HG03196 (cell line): ENCODE data around the gene C1R.

ENCODE experiments used
- ATAC-seq: cut with Tn5 transposase; IDR thresholded peaks from one replicate; pipeline ENCODE4 v1.9.1; 2021; ENCODE audit not compliant: unreplicated experiment

The C1R gene

DNA sequence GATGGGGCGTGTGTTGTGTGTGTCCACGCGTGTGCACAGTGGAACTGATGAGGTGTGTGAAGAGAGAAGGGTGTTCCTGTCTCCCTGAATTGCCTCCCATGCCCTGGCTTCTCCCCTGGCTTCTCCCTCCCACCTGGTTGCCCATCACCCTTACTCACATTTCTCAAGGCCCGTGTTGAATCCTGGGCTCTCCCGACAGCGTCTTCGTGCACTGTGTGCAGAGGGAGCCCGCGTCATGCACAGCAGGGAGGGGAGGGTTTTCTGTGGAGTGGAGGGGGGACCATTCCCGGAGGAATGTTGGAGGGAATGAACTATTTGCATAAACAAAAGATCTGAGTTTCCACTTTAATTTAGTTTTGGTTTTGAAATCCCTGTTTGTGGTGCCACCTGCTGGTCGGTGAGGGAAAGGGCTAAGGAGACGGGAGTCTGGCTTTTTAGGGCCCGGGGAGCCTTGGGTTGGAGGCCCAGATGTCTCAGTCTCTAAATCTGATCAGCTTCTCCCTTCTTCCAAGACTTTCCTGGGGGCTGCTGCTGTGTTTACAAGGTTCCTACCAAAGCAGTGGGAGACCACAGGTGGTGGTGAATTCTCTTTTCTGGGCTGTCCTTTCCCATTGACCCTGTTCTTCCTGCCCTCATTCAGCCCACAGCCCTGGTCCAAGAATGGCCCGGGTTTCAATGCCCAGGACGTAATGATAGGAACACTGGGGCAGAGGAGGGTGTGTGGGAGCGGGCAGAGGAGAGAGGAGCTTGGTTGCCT lies at the start of gene C1R:
Gene C1R, minus strand, starts transcription at position 217 of the 757 bp plus-strand sequence. Its CDS starts 57 bp downstream, at position 160.
- no peak for ATAC-seq

DNA sequence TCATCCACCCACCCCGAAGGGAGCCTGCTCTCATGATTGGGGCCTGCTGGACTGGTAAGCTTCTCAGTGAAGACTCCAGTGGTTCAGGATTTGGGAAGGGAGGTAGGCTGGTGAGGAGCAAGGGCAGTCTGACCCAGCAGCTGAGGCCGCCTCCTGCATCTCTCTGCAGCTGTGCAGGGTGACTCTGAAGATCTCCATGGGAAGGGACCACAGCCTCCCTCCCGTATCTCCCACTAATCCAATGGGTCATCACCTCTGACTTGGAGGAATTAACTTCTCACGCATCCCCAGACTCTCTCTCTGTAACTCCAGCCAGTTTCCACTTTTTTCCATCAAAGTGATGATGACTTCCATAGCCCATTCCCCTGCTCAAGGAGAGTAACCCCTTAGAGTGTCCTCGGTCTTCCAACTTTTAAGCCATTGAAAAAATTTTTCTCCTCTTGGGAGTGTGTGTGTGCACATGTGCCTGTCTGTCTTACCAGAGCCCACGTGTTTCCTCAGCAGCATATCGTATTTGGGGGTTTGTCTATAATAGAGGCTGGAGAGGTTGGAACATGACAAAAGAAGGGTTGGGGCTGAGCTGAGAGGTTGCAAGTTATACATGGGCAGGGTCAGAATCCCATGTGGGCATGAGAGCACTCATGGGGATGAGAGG lies 49.2 kb upstream of the C1R start:
- no peak for ATAC-seq

DNA sequence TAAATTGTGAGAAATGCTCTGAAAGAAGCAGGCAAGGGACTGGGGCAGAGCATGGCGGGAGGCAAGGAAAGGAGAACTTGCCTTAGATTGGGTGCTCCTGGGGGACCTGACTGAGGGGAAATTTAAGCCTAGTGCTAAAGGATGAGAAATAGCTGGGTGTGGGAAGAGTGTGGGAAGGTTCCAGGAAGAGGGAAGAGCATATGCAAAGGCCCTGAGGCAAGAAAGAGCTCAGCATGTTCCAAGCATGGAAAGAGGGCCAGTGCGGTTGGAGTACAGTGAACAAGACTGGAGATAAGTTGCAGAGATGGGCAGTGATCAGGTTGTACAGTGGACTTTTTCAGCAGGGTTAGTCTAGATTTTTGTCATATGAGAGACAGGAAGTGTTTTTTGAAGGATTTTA lies 47.0 kb upstream of the C1R start:
- ATAC-seq: no peak

DNA sequence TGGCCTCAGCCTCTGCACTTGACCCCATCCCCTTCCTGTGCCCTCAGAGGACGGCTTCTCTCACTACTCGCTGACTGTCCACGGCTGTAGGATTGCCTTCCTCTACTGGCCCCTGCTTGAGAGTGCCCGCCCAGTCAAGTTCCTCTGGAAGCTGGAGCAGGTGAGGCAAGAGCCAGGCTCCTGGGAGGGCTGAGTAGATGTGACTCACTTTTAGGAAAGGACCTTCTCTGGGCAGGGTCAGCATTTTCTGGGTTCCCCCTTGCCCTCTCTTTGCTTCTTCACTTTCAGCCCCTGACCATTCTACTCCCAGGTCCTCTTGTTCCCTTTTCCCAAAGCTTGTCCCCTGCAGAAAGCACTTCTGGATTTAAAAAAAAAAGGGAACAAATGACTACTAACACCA lies 45.7 kb upstream of the C1R start:
- no peak for ATAC-seq

DNA sequence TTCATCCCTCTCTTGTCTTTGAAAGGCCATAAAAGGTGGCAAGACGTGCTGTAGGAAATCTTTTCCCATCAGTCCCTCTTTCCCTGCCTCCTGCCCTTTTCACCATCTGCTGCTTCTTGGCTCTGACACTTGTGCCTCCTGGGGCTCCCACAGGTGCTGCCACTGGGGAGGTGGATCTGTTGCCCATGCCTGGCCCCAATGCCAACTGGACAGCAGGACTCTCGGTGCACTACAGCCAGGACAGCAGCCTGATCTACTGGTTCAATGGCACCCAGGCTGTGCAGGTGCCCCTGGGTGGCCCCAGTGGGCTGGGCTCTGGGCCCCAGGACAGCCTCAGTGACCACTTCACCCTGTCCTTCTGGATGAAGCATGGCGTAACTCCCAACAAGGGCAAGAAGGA lies 44.4 kb upstream of the C1R start:
- no peak for ATAC-seq

DNA sequence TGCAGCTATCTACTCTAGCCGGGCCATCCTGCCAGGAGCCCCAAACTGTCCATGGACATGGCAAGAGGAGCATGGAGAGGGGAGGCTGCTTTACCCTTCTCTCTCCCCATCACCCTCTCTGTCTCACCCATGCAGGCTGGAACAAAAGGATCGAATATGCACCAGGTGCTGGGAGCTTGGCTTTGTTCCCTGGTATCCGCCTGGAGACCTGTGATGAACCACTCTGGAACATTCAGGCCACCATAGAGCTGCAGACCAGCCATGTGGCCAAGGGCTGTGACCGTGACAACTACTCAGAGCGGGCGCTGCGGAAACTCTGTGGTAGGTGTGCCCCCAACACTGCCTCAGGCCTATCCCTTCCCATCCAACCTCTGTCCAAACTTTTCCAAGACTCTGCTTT lies 43.8 kb upstream of the C1R start:
- no peak for ATAC-seq

DNA sequence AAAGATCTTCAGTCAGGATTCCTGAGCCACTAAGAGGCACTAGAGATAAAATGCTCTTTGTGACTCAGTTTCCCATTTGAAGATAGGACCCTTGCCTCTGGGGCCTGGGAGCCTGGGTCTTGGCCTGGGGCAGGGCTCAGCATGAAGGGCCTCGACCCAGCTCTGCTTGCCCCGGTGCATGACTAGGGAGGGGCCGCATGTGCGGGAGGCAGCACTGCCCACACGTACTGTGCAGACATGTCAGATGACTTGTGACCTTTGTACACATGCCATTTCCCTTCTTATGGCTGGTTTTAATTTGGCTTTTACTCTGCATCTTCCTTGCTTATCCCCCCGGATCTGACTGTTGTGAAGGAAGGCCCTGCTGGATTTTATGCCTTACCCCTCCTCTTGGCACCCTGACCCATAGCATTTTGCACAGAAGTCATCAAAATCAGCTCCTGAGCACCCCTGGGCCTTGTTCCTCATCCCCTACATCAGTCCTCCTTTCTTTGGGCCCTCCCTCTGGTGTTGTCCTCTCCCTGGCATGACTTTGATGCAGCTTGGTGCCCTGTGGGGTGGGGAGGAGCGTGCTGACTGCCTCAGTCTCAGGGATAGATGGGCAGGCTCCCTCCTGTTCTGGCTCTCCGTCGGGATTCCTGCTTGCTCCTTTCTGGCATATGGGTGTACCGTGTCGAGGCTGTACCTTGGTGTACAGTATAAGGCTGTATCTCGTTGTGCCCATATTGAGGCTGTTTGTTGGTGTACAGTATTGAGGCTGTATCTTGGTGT lies 42.3 kb upstream of the C1R start:
- no peak for ATAC-seq

DNA sequence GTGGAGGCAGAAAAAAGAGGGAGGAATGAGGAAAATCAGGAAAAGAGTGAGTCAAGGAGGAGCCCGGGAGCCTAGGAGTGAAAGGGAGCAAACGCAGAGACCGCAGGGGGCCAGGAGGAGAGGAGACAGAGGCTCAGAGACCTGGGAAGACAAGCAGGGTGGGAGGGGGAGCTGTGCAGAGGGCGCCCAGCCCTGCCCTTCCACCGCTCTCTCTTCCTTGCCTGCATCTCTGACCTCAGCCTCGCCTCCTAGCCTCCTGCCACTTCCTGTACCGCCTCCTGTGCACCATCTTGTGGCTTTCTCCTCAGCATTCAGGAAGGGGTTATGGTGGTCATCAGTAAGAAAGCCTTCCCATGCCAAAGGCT lies 39.2 kb upstream of the C1R start:
- ATAC-seq: no peak

DNA sequence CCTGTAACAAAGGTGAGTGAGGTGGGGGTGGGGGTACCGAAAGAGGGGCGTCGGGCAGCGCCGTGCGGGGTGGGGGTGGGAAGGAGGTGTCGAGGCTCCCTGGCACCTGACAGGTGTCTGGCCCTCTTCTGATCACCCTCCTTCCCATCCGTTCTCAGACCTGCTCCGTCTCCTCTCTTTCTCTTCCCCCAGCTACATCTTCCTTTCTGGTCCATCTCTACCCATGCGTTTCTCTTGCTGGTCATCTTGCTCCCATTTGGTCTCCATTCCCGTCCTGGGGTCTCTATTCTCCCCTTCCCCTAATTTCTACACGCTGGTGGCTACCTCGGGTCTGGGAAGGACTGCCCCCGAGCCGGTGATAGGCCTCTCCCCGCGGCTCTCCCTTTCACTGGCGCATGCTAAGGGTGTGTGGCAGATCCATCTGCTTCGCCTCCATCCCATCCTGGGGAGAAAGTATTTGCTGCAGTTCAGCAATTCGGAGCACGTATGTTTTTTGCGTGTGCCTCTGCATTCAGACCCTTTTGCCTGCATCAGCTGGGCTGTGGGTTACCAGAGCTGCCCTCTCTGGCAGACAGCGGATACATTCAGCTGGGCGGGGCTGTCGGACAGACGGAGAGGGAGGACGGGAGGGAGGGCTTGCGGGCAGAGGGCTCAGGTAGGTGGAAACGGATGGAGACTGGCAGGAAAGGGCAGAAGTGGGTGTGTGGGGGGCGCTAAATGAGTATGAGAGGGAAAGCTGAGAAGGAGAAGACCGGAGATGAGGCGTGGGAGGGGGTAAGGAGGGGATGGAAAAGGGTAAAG lies 38.7 kb upstream of the C1R start:
- no peak for ATAC-seq

DNA sequence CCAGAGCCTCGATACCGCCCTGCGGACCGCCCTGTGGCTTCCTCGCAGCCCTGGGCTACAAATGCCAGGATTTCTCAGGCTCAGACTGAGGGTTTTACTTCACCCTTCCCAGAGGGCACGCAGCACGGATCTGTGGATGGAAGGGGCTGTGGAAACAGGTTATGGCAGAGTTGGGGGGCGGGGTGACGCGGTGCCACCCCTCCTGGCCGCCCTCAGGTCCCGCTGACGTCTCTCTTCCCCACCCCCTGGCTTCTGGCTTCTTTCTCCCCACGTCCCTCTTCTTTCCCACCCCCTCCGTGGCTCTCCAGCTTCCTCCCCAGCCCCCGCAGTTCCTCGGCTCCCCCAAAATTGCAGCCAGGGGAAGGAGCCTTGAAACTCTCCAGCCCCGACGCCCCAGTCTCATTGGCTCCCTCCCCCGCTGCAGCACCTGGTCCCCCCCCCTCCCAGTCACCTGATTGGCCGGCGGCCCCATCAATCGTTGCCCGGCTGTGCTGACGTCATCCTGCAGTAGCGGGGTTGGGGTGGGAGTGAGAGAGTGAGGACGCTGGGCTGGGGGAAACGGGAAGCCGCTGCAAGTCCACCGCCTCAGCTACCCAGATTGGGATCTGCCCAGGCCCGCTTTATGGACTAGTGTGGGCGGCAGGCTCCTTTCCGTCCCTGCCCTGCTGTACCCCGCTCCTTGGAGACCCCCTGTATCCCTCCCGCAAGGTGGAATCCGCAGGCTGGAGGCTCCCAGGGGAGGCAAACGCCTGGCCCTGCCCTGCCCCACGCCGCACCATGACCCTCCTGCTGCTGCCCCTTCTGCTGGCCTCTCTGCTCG lies 37.8 kb upstream of the C1R start, which contains the start of gene CLSTN3:
Gene CLSTN3, plus strand, starts transcription at position 500 of the 820 bp plus-strand sequence. Its CDS starts 278 bp downstream, at position 778.
- peak; percentile 48 for ATAC-seq

DNA sequence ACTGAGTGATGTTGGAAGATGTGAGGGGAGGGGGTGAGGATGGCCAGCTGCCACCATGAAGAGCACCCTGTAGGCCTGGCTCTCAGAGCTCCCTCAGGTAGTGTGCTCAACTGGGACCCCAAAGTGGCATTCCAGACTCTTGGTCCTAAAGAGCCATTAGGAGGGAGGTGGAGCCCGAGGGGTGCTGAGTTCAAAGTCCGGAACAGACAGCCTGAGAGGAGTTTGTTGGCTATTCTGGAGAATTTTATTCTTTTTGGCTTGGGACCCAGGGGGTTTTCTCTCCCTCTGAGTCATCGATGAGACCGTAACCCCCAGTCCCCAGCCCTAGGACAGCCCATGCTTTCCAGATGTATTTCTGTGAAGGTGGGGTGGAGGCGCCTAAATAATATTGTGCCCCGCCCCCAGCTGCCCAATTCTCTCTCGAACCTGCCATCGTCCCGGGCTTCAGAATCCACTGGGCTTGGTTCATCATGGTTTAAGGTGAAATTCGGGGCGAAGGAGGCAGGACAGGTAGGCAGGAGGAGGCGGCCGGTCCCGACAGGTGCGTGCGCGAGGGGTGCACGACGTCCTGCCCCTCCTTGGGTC lies 37.1 kb upstream of the C1R start:
- no peak for ATAC-seq

DNA sequence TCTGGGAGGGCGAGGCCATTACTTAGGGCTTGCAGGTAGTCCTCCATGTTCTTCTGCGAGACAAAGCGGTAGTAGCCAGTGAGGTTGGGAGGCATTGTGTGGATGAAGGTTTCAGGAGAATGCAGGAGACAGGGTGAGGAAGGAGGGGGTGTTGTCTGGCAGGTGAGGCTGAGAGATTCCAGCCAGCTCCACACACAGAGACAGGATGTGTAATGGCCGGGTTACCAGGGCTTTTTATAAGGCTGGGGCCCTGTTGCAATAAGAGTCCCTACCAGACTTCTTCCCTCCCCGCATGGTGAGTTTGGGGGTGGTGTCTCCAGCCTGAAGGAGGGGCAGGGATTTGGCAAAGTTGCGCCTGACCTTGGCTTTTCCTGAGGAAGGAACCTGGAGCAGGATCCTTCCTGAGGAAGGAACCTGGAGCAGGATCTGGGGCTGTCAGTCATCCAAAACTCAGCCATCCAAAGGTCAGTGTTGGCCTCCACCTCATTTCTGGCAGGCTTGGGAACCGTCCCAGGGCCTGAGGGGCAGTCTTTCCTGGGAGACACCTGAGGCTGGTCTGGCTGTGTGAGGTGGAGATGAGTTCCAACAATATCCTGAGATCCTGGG lies 36.5 kb upstream of the C1R start, which contains the start of gene RBP5:
Gene RBP5, minus strand, starts transcription at position 209 of the 606 bp plus-strand sequence. Its CDS starts 114 bp downstream, at position 95.
- ATAC-seq: no peak

DNA sequence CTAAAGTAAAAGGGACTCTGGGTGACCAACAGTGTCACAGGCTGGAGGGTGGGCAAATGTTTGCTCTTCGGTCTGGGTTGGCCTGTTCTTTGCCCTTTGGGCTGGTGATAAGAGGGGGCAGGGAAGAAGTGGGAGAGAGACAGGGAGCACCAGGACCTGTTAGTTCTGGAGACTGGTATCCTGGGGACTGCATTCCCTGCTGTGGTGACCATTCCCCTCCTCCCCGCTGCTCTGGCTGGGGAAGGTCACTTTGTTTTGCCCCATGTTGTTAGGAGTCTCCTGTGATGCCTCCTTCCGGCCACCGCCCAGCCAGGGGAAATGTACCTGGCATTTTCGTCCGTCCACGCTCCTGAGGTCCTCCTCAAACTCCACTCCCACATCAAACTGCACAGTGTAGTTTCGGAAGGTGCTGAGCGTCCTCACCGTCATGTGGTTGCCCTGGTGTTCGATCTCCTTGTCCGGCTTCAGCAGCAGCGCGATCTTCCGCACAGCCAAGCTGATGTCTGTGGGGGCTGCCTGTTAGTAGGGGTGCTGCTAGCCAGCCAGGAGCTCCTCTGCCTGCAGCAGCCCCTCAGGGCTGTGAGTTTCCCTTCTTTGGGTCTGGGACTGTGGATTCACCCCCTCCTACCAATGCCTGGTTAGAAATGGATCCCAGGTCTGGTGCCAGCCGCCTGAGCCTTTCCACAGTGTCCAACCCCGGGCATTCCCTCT lies 35.8 kb upstream of the C1R start:
- no peak for ATAC-seq

DNA sequence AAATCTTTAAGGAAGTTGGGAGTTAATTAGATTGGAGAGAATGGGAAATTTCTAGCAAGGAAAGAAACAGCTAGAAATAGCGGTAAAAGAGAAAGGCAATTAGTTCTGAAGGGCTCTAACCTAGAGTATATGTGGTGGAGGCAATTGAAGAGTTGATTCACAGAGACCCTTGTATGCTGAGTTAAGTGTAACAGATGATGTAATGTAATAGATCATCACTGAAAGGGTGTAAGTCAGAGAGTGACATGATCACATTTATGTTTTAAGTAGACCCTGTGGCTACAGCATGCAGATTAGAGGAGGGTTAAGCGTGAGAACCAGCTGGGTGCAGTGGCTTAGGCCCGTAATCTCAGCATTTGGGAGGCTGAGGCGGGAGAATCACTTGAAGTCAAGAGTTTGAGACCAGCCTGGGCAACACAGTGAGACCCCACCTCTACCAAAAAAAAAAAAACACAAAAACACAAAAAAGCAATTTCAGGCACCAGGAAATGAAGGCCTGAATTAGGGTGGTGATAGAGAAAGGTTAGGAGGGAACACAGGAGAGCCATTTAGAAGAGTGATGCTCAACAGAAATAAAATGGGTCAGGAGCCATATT lies 33.5 kb upstream of the C1R start:
- no peak for ATAC-seq

DNA sequence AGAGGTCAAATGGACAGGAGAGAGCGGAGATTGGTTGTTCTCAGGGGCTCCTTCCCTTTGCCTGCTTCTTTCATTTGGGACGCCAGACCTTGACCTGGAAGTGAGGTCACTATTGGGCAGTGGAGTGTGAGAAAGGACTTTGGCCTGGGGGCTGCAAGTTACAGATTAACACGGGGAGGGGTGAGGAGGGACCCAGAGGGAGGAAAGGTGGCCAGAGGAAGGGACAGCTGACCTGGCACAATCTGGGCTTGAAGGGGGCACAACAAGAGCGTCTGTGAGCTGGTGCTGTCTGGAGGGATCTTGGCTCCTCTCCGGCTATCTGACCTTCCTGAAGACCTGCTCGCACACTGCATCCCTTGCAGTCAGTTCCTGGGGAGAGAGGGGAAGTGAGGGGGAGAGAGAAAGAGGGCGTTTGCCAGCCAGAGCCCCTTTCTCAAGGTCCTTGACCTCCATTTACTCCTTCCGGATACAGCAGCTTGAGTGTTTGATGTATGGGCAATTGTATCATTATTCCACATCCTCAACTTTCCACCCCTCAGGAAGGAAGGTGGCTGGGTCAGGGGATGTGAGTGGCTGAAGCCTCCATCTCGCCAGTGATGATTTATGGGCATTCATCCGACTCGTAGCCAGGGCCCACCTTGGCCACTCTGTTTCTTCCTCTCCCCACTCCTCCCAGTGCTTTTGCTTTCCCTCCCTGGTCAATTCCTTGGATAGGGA lies 31.7 kb upstream of the C1R start:
- ATAC-seq: no peak

DNA sequence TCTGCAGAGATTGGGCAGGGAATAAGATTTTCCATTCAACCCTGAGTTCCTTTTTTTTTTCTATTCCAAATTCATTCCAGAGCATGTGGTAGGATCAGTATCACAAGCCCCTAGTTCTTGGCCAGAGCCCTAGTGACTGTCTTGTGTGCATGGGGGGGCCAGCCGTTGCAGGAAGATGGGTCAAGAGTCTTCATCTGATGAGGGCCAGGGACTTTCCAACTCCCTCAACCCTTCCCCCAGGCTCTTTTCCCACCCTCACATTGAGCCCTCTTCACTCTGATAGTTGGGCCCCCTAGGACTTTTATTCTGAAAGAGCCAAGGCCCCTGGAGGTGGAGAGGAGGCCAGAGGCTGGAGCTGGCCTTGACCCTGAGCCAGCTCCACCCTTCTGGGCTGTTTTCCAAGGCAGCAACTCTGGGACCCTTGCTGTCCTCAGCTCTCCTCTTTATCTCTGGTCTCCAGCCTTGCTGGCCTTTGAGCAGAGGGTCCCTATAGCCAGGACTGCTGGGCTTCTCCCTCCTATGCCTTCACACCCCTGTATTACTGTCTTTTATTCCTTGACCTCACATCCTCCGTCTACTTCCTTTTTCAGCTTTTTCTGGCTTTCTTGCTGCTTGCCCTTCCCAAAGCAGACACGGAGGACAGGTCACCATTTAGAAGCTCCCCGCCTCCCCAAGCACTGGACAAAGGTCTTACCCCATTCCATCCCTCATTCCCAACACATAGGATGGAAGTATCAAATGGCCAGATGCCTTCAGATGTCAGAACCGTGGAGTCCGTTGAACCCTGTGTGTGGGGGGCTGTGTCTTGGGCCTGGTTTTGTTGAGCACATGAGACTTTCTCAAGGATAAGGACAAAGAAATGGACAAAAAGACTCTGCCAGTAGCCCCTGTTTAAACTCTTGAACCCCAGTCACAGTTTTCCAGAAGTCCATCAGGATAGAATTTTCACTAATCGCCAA lies 30.8 kb upstream of the C1R start:
- ATAC-seq: no peak

DNA sequence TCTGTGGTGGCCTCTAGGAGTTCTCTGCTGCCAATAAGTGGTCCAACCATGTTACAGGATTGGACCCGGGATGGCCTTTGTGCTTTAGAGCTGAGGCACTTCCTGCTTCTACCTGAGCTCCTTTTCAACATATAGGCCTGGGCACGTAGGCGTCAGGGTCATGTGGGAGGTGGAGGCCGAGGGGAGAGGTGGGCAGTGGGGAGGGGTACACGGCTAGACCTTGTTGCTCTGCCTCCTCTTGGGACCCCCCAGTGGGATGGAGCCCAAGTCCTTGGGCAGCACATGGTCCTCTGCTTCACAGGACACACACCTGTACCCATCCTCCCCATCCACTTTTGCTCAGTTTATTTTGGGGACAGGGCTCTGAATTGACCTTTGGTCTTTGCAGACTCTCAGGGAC lies 29.1 kb upstream of the C1R start:
- ATAC-seq: no peak
